ENCODE data around the gene F13B. TPM values are rescaled to one million over a fixed set of nuclear protein-coding genes. Genes with fewer than 3 reads are reported as not detected.

The F13B gene
- total RNA-seq, 4 donors from 2014 or later, result not detected

DNA sequence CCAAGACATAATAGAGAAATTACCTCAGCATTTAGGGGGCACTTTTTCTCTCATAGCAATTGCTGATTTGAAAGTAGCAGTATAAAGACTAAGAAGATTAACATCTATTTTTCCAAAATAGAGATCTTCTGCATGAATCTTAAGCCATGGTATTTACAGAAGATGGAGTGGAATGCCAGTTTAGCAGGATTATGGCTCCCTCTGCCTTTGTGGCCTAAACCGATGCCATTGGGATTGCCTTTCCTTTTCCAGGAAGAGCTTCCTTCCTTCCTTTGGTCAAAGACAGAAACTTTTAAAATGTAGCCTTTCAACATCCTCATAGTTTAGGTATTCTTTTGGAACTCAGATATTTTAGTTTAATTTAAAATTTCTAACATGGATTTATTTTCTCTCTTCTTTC lies 50.3 kb downstream of the F13B start:
- TF ChIP-seq, protein P1, sequence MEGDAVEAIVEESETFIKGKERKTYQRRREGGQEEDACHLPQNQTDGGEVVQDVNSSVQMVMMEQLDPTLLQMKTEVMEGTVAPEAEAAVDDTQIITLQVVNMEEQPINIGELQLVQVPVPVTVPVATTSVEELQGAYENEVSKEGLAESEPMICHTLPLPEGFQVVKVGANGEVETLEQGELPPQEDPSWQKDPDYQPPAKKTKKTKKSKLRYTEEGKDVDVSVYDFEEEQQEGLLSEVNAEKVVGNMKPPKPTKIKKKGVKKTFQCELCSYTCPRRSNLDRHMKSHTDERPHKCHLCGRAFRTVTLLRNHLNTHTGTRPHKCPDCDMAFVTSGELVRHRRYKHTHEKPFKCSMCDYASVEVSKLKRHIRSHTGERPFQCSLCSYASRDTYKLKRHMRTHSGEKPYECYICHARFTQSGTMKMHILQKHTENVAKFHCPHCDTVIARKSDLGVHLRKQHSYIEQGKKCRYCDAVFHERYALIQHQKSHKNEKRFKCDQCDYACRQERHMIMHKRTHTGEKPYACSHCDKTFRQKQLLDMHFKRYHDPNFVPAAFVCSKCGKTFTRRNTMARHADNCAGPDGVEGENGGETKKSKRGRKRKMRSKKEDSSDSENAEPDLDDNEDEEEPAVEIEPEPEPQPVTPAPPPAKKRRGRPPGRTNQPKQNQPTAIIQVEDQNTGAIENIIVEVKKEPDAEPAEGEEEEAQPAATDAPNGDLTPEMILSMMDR (IDR thresholded peaks at IDR 0.05), result no peak
- TF ChIP-seq POLR2A (IDR thresholded peaks at IDR 0.05), result no peak
- in situ Hi-C loops (cut with MboI; ENCODE audit: low pct_ligation_motif_present in 1 of 4, low pct_unique_long_range_greater_than_20kb in 1 of 4, low sequenced_read_pairs in 3 of 4), result no loop called here
- no peak overlapping the region for H3K27ac ChIP-seq

DNA sequence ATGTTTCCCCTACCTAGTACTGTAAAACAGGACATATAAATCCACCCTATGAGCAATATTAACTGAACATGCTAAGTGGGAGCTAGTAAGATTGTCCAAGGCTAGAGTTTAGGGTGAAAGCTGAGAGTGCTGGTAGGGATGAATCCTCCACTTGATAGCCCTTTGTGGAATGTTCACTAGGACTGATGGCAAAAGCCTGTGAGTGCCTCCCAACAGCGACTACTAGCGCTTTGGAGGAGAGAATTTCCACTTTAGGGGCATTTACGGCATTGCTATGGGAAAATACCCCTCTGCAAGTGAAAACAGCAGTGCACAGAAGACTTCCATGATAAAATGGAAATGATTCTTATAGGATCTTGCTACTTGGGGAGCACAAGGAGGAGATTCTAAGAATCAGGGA lies 53.8 kb downstream of the F13B start:
- peaks cover 0 to 3% of the 10 kb centered on the region in 2 donors for H3K9me3 ChIP-seq
- intact Hi-C loops (cut with DNase I; ENCODE audit: low total_unique reads) (no loop called here), in situ Hi-C loops (cut with MboI; ENCODE audit: low pct_ligation_motif_present in 1 of 4, low pct_unique_long_range_greater_than_20kb in 1 of 4, low sequenced_read_pairs in 3 of 4) (no loop called here)
- H3K36me3 ChIP-seq, result no peaks in the 10 kb centered on the region
- H3K27ac ChIP-seq, result no peak overlapping the region
- no peaks in the 10 kb centered on the region for H3K4me1 ChIP-seq
- WGBS, 2 donors (ENCODE audit: low coverage in 1 of 2), result 74 to 77% methylated on average over 3 of the region's 3 CpGs
- TF ChIP-seq, protein P1 (IDR thresholded peaks at IDR 0.05), result no peak
- TF ChIP-seq POLR2AphosphoS5 (IDR thresholded peaks at IDR 0.05) (no peak), EP300 (IDR thresholded peaks at IDR 0.05; ENCODE audit: low read depth) (no peak), POLR2A (IDR thresholded peaks at IDR 0.05) (no peak)
- H3K27me3 ChIP-seq, result no peaks in the 10 kb centered on the region
- DNase-seq, result no peak
- no peak overlapping the region for H3K4me3 ChIP-seq

More for the DNA sequence above, 50.3 kb downstream of the F13B start:
- 50 to 83% methylated on average over 1 of the region's 1 CpG for WGBS, 2 donors (ENCODE audit: low coverage in 1 of 2)
- no peak for DNase-seq
- Histone ChIP-seq H3K4me1 (no peaks in the 10 kb centered on the region), H3K36me3 (no peaks in the 10 kb centered on the region), H3K9me3 (peaks cover 0 to under 1% of the 10 kb centered on the region in 2 donors), H3K4me3 (no peak overlapping the region), H3K27me3 (no peaks in the 10 kb centered on the region)
- intact Hi-C loops (cut with DNase I; ENCODE audit: low total_unique reads), result no loop called here

DNA sequence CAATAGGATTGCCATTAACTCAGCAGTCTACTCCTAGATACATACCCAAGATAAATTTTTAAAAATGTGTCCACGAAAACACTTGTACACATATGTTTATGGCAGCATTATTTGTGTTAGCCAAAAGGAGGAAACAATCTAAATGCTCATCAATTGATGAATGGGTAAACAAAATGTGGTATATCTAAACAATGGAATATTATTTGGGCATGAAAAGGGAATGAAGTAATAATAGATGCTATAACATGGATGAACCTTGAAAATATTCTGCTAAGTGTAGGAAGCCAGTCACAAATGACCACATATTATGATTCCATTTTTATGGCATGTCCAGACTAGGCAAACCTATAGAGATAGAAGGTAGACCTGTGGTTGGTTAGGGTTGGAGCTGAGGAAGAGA lies 55.4 kb downstream of the F13B start:
- no peak for DNase-seq
- no peak overlapping the region for H3K27ac ChIP-seq
- intact Hi-C loops (cut with DNase I; ENCODE audit: low total_unique reads) (no loop called here), in situ Hi-C loops (cut with MboI; ENCODE audit: low pct_ligation_motif_present in 1 of 4, low pct_unique_long_range_greater_than_20kb in 1 of 4, low sequenced_read_pairs in 3 of 4) (no loop called here)
- no peaks in the 10 kb centered on the region for H3K27me3 ChIP-seq
- H3K4me1 ChIP-seq, result no peaks in the 10 kb centered on the region
- H3K36me3 ChIP-seq, result no peaks in the 10 kb centered on the region
- WGBS, 2 donors (ENCODE audit: low coverage in 1 of 2), result 67 to 93% methylated on average over 1 of the region's 1 CpG
- peaks cover 0 to 3% of the 10 kb centered on the region in 2 donors for H3K9me3 ChIP-seq
- no peak for TF ChIP-seq POLR2A (IDR thresholded peaks at IDR 0.05)
- no peak for TF ChIP-seq POLR2AphosphoS5 (IDR thresholded peaks at IDR 0.05)
- TF ChIP-seq, protein P1 (IDR thresholded peaks at IDR 0.05), result no peak
- TF ChIP-seq EP300 (IDR thresholded peaks at IDR 0.05; ENCODE audit: low read depth), result no peak
- no peak overlapping the region for H3K4me3 ChIP-seq

DNA sequence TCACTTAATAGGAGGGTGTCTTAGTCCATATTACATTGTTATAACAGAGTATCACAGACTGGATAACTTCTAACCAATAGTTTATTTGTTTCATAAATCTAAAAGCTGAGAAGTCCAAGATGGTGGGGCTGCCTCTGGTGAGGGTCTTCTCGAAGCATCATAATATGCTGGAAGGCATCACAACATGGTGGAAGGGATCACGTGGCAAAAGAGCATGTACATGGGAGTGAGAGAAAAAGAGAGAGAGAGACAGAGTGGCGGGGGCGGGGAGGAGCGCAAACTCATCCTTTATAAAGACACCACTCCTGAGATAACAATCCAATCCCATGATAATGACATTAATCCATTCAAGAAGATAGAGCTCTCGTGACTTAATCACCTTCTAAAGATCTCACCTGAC lies 58.2 kb downstream of the F13B start:
- Histone ChIP-seq H3K4me1 (no peaks in the 10 kb centered on the region), H3K27me3 (no peaks in the 10 kb centered on the region), H3K4me3 (no peak overlapping the region), H3K36me3 (no peaks in the 10 kb centered on the region), H3K27ac (no peak overlapping the region), H3K9me3 (peaks cover 0 to 3% of the 10 kb centered on the region in 2 donors)
- no peak for DNase-seq
- in situ Hi-C loops (cut with MboI; ENCODE audit: low pct_ligation_motif_present in 1 of 4, low pct_unique_long_range_greater_than_20kb in 1 of 4, low sequenced_read_pairs in 3 of 4) (no loop called here), intact Hi-C loops (cut with DNase I; ENCODE audit: low total_unique reads) (no loop called here)
- WGBS, 2 donors (ENCODE audit: low coverage in 1 of 2), result 74 to 88% methylated on average over 3 to 6 of the region's 6 CpGs
- TF ChIP-seq POLR2AphosphoS5 (IDR thresholded peaks at IDR 0.05), result no peak
- no peak for TF ChIP-seq POLR2A (IDR thresholded peaks at IDR 0.05)
- TF ChIP-seq, protein P1 (IDR thresholded peaks at IDR 0.05), result no peak
- no peak for TF ChIP-seq EP300 (IDR thresholded peaks at IDR 0.05; ENCODE audit: low read depth)
